Measurements from ENCODE around the gene NEUROD1.
"Not testable (repeated sequence)": the region's sequence is repeated elsewhere in the genome, so short reads cannot be mapped to it uniquely, and the experiment has no call there.

The NEUROD1 gene

GRCh38 chr2:181680055-181680936 lies at the start of gene NEUROD1:
Gene NEUROD1, minus strand, starts transcription at chr2:181680517. Its CDS starts 1,657 bp downstream, at chr2:181678860.
- DNase-seq (ENCODE audit: low spot score), result no peak

GRCh38 chr2:181725476-181725875 lies 45.2 kb upstream of the NEUROD1 start:
- no peak for DNase-seq (ENCODE audit: low spot score)

- DNase-seq (ENCODE audit: low spot score), result no peak
Measured at GRCh38 chr2:181724662-181725061, 44.3 kb upstream of the NEUROD1 start.

- DNase-seq (ENCODE audit: low spot score), result no peak
Measured at GRCh38 chr2:181723731-181724130, 43.4 kb upstream of the NEUROD1 start.

GRCh38 chr2:181715033-181715630 lies 34.8 kb upstream of the NEUROD1 start:
- DNase-seq (ENCODE audit: low spot score), result peak; percentile 31

GRCh38 chr2:181711051-181711450 lies 30.7 kb upstream of the NEUROD1 start:
- DNase-seq (ENCODE audit: low spot score), result not testable (repeated sequence)

- not testable (repeated sequence) for DNase-seq (ENCODE audit: low spot score)
Measured at GRCh38 chr2:181702519-181702918, 22.2 kb upstream of the NEUROD1 start.

GRCh38 chr2:181698223-181698622 lies 17.9 kb upstream of the NEUROD1 start:
- DNase-seq (ENCODE audit: low spot score), result no peak

- no peak for DNase-seq (ENCODE audit: low spot score)
Measured at GRCh38 chr2:181697571-181697970, 17.3 kb upstream of the NEUROD1 start.

- no peak for DNase-seq (ENCODE audit: low spot score)
Measured at GRCh38 chr2:181697126-181697525, 16.8 kb upstream of the NEUROD1 start.

GRCh38 chr2:181694271-181694670 lies 14.0 kb upstream of the NEUROD1 start:
- DNase-seq (ENCODE audit: low spot score), result no peak

- no peak for DNase-seq (ENCODE audit: low spot score)
Measured at GRCh38 chr2:181690860-181691259, 10.5 kb upstream of the NEUROD1 start.

- no peak for DNase-seq (ENCODE audit: low spot score)
Measured at GRCh38 chr2:181686576-181687185, 6.4 kb upstream of the NEUROD1 start.

- peak; percentile 33 for DNase-seq (ENCODE audit: low spot score)
Measured at GRCh38 chr2:181685150-181685688, 4.9 kb upstream of the NEUROD1 start.

GRCh38 chr2:181684454-181685149 lies 4.3 kb upstream of the NEUROD1 start:
- DNase-seq (ENCODE audit: low spot score), result no peak

- peak; percentile 63 for DNase-seq (ENCODE audit: low spot score)
Measured at GRCh38 chr2:181683518-181684453, 3.5 kb upstream of the NEUROD1 start.

- no peak for DNase-seq (ENCODE audit: low spot score)
Measured at GRCh38 chr2:181682795-181683517, 2.6 kb upstream of the NEUROD1 start.

GRCh38 chr2:181682026-181682789 lies 1.9 kb upstream of the NEUROD1 start:
- DNase-seq (ENCODE audit: low spot score), result no peak

Data from HuH-7.5 (cell line).